NT2/D1 (cell line): Measurements from ENCODE around the gene OR7C2.

Source experiments
- DNase-seq: peaks from one replicate; pipeline ENCODE4 v3.0.0-alpha.2; 2011; ENCODE audit warnings: low read depth, low spot score
- H3K27me3 ChIP-seq: 2 replicates; pipeline ENCODE4 v1.6.0; 2011; ENCODE audit warnings: mild to moderate bottlenecking; ENCODE audit not compliant: insufficient read length, insufficient read depth
- H3K36me3 ChIP-seq: 2 replicates; pipeline ENCODE4 v1.6.1; 2011; ENCODE audit warnings: mild to moderate bottlenecking, low read length, mixed read lengths; ENCODE audit not compliant: insufficient read depth, insufficient read length
- H3K4me1 ChIP-seq: 2 replicates; pipeline ENCODE4 v1.5.1; 2011; ENCODE audit not compliant: insufficient read depth, insufficient read length
- H3K4me3 ChIP-seq: 2 replicates; pipeline ENCODE4 v1.5.1; 2011; ENCODE audit warnings: low read depth; ENCODE audit not compliant: insufficient read length
- H3K9ac ChIP-seq: 2 replicates; pipeline ENCODE4 v1.6.0; 2011; ENCODE audit warnings: low read depth; ENCODE audit not compliant: insufficient read length
- H3K9me3 ChIP-seq: 2 replicates; pipeline ENCODE4 v1.5.1; 2011; ENCODE audit warnings: mild to moderate bottlenecking, low read length; ENCODE audit not compliant: insufficient read depth
- SUZ12 ChIP-seq: IDR thresholded peaks from 2 replicates; pipeline ENCODE4 v1.6.1; 2011; ENCODE audit not compliant: insufficient read length, insufficient read depth; ENCODE audit errors: extremely low read depth
- YY1 ChIP-seq: IDR thresholded peaks from 2 replicates; pipeline ENCODE4 v1.6.1; 2011; ENCODE audit not compliant: insufficient read length, insufficient read depth
- ZNF274 ChIP-seq: IDR thresholded peaks from 2 replicates; pipeline ENCODE4 v1.6.1; 2011; ENCODE audit warnings: mild to moderate bottlenecking, low read depth, low read length

Gene OR7C2

GRCh38 chr19:14961956-14962685 is 20.8 kb downstream of the OR7C2 start:
- no peak for DNase-seq
- peaks cover 37% of the 10 kb centered on the region for H3K9me3 ChIP-seq
- TF ChIP-seq YY1 (no peak), ZNF274 (no peak), SUZ12 (no peak)

GRCh38 chr19:14968247-14968646 is 27.0 kb downstream of the OR7C2 start:
- peaks cover 4% of the 10 kb centered on the region for H3K4me1 ChIP-seq
- no peaks in the 10 kb centered on the region for H3K9me3 ChIP-seq
- no peaks in the 10 kb centered on the region for H3K27me3 ChIP-seq
- H3K4me3 ChIP-seq: no peak overlapping the region
- H3K9ac ChIP-seq: no peak overlapping the region
- H3K36me3 ChIP-seq: no peaks in the 10 kb centered on the region
- TF ChIP-seq SUZ12 (no peak), YY1 (no peak), ZNF274 (no peak)
- no peak for DNase-seq

More at GRCh38 chr19:14961956-14962685, 20.8 kb downstream of the OR7C2 start:
- H3K36me3 ChIP-seq: peaks cover 7% of the 10 kb centered on the region
- H3K27me3 ChIP-seq: no peaks in the 10 kb centered on the region
- no peaks in the 10 kb centered on the region for H3K4me1 ChIP-seq
- H3K9ac ChIP-seq: no peak overlapping the region
- no peak overlapping the region for H3K4me3 ChIP-seq

- no peak overlapping the region for H3K9ac ChIP-seq
These were observed 30.2 kb downstream of the OR7C2 start for GRCh38 chr19:14971474-14971873.

GRCh38 chr19:14972676-14973075 is 31.4 kb downstream of the OR7C2 start:
- Histone ChIP-seq H3K36me3 (no peaks in the 10 kb centered on the region), H3K27me3 (no peaks in the 10 kb centered on the region), H3K9me3 (no peaks in the 10 kb centered on the region), H3K9ac (peak overlapping the region; percentile 13), H3K4me3 (no peak overlapping the region), H3K4me1 (peaks cover 4% of the 10 kb centered on the region)
- no peak for DNase-seq
- TF ChIP-seq SUZ12: no peak
- no peak for TF ChIP-seq YY1
- no peak for TF ChIP-seq ZNF274

More at GRCh38 chr19:14971474-14971873, 30.2 kb downstream of the OR7C2 start:
- Histone ChIP-seq H3K9me3 (no peaks in the 10 kb centered on the region), H3K4me1 (peaks cover 4% of the 10 kb centered on the region), H3K36me3 (no peaks in the 10 kb centered on the region), H3K27me3 (no peaks in the 10 kb centered on the region), H3K4me3 (no peak overlapping the region)
- no peak for DNase-seq
- no peak for TF ChIP-seq YY1
- TF ChIP-seq ZNF274: no peak
- no peak for TF ChIP-seq SUZ12

- Histone ChIP-seq H3K9me3 (no peaks in the 10 kb centered on the region), H3K36me3 (no peaks in the 10 kb centered on the region), H3K4me3 (no peak overlapping the region), H3K4me1 (peaks cover 4% of the 10 kb centered on the region), H3K27me3 (peaks cover 12% of the 10 kb centered on the region), H3K9ac (no peak overlapping the region)
- DNase-seq: no peak
- TF ChIP-seq ZNF274: no peak
- no peak for TF ChIP-seq YY1
- TF ChIP-seq SUZ12: no peak
These were observed 33.2 kb downstream of the OR7C2 start for GRCh38 chr19:14974488-14974887.

- H3K36me3 ChIP-seq: no peaks in the 10 kb centered on the region
- DNase-seq: no peak
- no peaks in the 10 kb centered on the region for H3K9me3 ChIP-seq
- H3K27me3 ChIP-seq: peaks cover 25% of the 10 kb centered on the region
- TF ChIP-seq SUZ12: no peak
- no peak overlapping the region for H3K9ac ChIP-seq
- no peak overlapping the region for H3K4me3 ChIP-seq
- peaks cover 4% of the 10 kb centered on the region for H3K4me1 ChIP-seq
These were observed 35.8 kb downstream of the OR7C2 start for GRCh38 chr19:14977128-14977527.

- Histone ChIP-seq H3K4me1 (no peaks in the 10 kb centered on the region), H3K9me3 (no peaks in the 10 kb centered on the region), H3K27me3 (peaks cover 25% of the 10 kb centered on the region), H3K4me3 (no peak overlapping the region), H3K9ac (peak overlapping the region; percentile 85), H3K36me3 (no peaks in the 10 kb centered on the region)
- no peak for TF ChIP-seq SUZ12
- TF ChIP-seq YY1: no peak
- no peak for TF ChIP-seq ZNF274
- DNase-seq: no peak
These were observed 37.0 kb downstream of the OR7C2 start for GRCh38 chr19:14978161-14978776.
